HEK293 (cell line): ENCODE results near the gene CYP11A1.

Experiments
- CTCF ChIP-seq: fragments of 450-650 bp; formaldehyde crosslinking; IDR thresholded peaks from 2 replicates; pipeline ENCODE4 v1.5.1; 2016; ENCODE audit warnings: missing biosample characterization, missing genetic modification characterization
- REST ChIP-seq: fragments of 450-650 bp; formaldehyde crosslinking; IDR thresholded peaks from 2 replicates; pipeline ENCODE4 v1.5.1; 2016; ENCODE audit warnings: missing biosample characterization, missing genetic modification characterization
- ZNF37A ChIP-seq: fragments of 450-650 bp; IDR thresholded peaks from 2 replicates; pipeline ENCODE4 v1.5.1; 2018; ENCODE audit warnings: missing biosample characterization, missing genetic modification characterization
- ZNF433 ChIP-seq: fragments of 450-650 bp; formaldehyde crosslinking; IDR thresholded peaks from 2 replicates; pipeline ENCODE4 v1.5.1; 2016; ENCODE audit warnings: missing biosample characterization, missing genetic modification characterization, low read depth
- ZNF555 ChIP-seq: fragments of 450-650 bp; formaldehyde crosslinking; conservative IDR thresholded peaks from 2 replicates; pipeline ENCODE4 v1.5.1; 2017; ENCODE audit warnings: missing biosample characterization, mild to moderate bottlenecking, missing genetic modification characterization, inconsistent platforms

- no peak for TF ChIP-seq ZNF37A
- TF ChIP-seq REST (tag by site-specific recombination) = no peak
- no peak for TF ChIP-seq ZNF433 (tag by site-specific recombination)
- no peak for TF ChIP-seq ZNF555 (tag by site-specific recombination)
- no peak for TF ChIP-seq CTCF (tag by site-specific recombination)
Observed at GRCh38 chr15:74343797-74344127, 23.7 kb downstream of the CYP11A1 start.
